IPS-18a (cell line): ENCODE data around the gene HNF1B.

Source experiments
- H3K27ac ChIP-seq: one replicate; pipeline ENCODE4 v1.5.1; 2013; ENCODE audit warnings: low read length
- H3K27me3 ChIP-seq: one replicate; pipeline ENCODE4 v1.6.1; 2013; ENCODE audit warnings: mild to moderate bottlenecking, low read length; ENCODE audit not compliant: control insufficient read depth, insufficient read depth
- H3K36me3 ChIP-seq: one replicate; pipeline ENCODE4 v1.6.1; 2013; ENCODE audit warnings: low read depth, low read length; ENCODE audit not compliant: control insufficient read depth
- H3K4me1 ChIP-seq: one replicate; pipeline ENCODE4 v1.6.1; 2013; ENCODE audit warnings: low read depth, low read length; ENCODE audit not compliant: control insufficient read depth
- H3K4me3 ChIP-seq: one replicate; pipeline ENCODE4 v1.5.1; 2013; ENCODE audit warnings: low read length
- H3K9ac ChIP-seq: one replicate; pipeline ENCODE4 v1.6.1; 2013; ENCODE audit warnings: mild to moderate bottlenecking, low read length, moderate library complexity
- H3K9me3 ChIP-seq: one replicate; pipeline ENCODE4 v1.6.1; 2013; ENCODE audit warnings: low read depth, low read length; ENCODE audit not compliant: control insufficient read depth

The HNF1B gene

DNA sequence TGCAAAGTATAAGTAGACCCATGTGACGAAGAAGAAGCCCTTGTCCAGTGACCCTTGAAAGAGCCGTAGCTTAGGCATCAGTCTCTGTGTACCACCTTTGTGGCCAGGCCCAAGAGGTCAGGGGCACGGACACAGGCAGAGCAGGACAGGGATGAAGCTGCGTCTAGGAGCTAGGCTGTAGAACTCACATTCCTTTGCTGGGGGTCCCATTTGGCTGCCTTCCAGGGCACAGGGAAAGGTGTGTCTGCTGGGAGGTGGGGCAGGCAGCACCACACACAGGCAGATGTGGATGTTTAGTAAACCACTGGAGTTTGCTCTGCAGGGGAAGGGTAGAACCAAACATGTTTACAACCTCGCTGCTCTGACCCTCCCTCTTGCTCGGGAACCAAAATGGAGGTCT is 33.7 kb downstream of the HNF1B start:
- Histone ChIP-seq H3K27ac (peak overlapping the region; percentile 68), H3K4me1 (peaks cover 9% of the 10 kb centered on the region), H3K9ac (peak overlapping the region; percentile 37), H3K4me3 (no peak overlapping the region), H3K27me3 (no peaks in the 10 kb centered on the region), H3K9me3 (no peaks in the 10 kb centered on the region), H3K36me3 (no peaks in the 10 kb centered on the region)

GRCh38 chr17:37710344-37710886 is 34.4 kb downstream of the HNF1B start:
- no peaks in the 10 kb centered on the region for H3K27me3 ChIP-seq
- H3K36me3 ChIP-seq, result no peaks in the 10 kb centered on the region
- no peak overlapping the region for H3K4me3 ChIP-seq
- H3K9ac ChIP-seq, result peak overlapping the region; percentile 37
- peak overlapping the region; percentile 68 for H3K27ac ChIP-seq
- peaks cover 9% of the 10 kb centered on the region for H3K4me1 ChIP-seq
- H3K9me3 ChIP-seq, result no peaks in the 10 kb centered on the region

- H3K27me3 ChIP-seq, result no peaks in the 10 kb centered on the region
- no peaks in the 10 kb centered on the region for H3K36me3 ChIP-seq
- no peak overlapping the region for H3K27ac ChIP-seq
- no peak overlapping the region for H3K9ac ChIP-seq
- H3K4me1 ChIP-seq, result peaks cover 9% of the 10 kb centered on the region
- no peaks in the 10 kb centered on the region for H3K9me3 ChIP-seq
- H3K4me3 ChIP-seq, result no peak overlapping the region
Measured at GRCh38 chr17:37708616-37709212, 36.1 kb downstream of the HNF1B start.

DNA sequence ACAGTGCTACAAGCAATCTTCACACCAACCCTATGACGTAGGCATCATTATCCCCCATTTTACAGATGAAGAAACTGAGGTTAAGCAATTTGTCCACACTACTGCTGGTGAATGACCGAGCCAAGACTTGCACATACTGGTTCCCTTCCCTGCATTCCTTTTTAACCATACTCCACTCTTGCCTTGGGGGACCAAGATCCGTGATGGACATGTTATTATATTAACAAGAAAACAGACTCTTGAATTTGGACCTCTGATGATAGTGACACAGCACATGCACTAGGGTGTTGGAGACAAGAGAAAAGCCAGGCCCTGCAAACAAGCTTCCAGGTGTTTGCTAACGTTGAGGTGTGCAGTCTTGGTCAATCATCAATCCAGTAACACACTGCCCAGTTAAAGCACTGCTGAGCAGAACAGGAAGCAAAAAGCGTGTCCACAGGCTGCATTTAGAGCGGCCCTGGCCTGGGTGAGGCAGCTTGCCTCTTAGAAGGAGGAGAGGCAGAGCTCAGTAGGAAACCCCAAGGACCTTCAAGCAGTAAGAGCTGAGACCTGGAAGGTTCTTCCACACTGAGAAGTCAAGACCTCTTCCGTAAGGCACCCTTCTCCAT is 36.7 kb downstream of the HNF1B start:
- no peak overlapping the region for H3K4me3 ChIP-seq

GRCh38 chr17:37706446-37706845 is 38.4 kb downstream of the HNF1B start:
- no peaks in the 10 kb centered on the region for H3K36me3 ChIP-seq
- H3K27me3 ChIP-seq, result no peaks in the 10 kb centered on the region
- H3K4me3 ChIP-seq, result no peak overlapping the region
- H3K9me3 ChIP-seq, result no peaks in the 10 kb centered on the region
- H3K4me1 ChIP-seq, result peaks cover 9% of the 10 kb centered on the region
- H3K9ac ChIP-seq, result no peak overlapping the region
- no peak overlapping the region for H3K27ac ChIP-seq

More for the DNA sequence above, 36.7 kb downstream of the HNF1B start:
- no peak overlapping the region for H3K27ac ChIP-seq
- no peak overlapping the region for H3K9ac ChIP-seq
- no peaks in the 10 kb centered on the region for H3K9me3 ChIP-seq
- H3K27me3 ChIP-seq, result no peaks in the 10 kb centered on the region
- no peaks in the 10 kb centered on the region for H3K36me3 ChIP-seq
- H3K4me1 ChIP-seq, result peaks cover 9% of the 10 kb centered on the region

DNA sequence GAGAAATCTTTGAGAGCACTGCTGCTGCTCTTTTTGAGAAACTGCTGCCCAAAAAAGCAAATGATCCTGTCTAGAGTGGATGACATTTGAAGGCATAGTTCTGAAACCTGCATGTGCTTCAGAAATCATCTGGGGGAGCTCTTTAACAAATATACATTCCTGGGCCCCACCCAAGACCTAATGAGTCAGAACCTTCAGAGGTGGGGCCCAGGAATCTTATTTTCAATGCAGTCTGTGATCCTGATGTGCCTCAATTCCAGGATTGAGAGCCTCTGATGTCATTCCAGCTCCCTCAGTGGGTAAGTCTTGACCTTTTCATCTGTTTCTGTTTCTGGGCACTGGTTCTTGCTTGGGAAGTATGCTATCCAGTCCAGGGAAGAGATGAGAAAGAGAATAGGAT is 42.3 kb downstream of the HNF1B start:
- no peaks in the 10 kb centered on the region for H3K9me3 ChIP-seq
- no peaks in the 10 kb centered on the region for H3K36me3 ChIP-seq
- H3K4me3 ChIP-seq, result no peak overlapping the region
- no peak overlapping the region for H3K27ac ChIP-seq
- H3K9ac ChIP-seq, result no peak overlapping the region
- H3K27me3 ChIP-seq, result no peaks in the 10 kb centered on the region
- H3K4me1 ChIP-seq, result no peaks in the 10 kb centered on the region

DNA sequence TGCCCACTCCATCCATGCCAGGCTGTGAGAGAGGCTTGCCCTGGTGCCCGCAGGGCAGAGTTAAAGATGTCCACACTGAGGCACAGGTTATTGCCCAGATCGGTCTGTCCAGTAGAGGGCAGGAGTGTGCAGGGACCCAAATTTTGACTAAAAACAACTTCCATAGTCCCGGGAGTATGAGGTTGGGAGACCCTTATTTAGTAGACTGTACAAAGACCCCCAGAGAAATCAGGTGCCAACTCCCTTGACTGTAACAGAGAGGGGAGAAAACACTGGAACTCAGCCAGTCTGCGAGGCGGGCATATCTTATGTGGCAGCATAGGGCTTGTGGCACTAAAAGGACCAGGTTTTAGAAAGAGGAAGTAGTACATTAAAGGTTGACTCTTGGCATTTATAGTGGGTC is 43.4 kb downstream of the HNF1B start:
- no peak overlapping the region for H3K9ac ChIP-seq
- no peak overlapping the region for H3K27ac ChIP-seq
- no peaks in the 10 kb centered on the region for H3K36me3 ChIP-seq
- H3K27me3 ChIP-seq, result no peaks in the 10 kb centered on the region
- no peak overlapping the region for H3K4me3 ChIP-seq
- H3K4me1 ChIP-seq, result no peaks in the 10 kb centered on the region
- no peaks in the 10 kb centered on the region for H3K9me3 ChIP-seq

DNA sequence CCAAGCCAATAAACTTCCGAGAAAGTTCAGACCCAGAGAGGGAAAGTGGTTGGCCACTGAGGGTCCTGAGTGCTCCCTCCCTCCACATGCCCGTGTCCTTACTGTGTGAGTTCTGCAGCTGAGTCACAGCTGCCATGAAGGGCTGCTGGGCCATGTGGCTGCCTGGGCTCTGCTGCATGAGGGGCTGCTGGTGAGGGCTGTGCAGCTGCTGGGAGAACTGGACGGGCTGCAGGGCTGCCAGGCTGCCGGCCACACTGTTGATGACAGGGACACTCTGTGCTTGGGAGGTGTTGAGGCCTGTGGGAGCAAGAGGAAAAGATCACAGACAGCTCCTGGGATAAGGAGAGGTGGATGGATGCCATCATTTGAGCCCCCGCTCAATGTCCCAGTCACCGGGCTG is 44.0 kb downstream of the HNF1B start:
- no peaks in the 10 kb centered on the region for H3K4me1 ChIP-seq

GRCh38 chr17:37699285-37699973 is 45.4 kb downstream of the HNF1B start:
- H3K27ac ChIP-seq, result no peak overlapping the region
- no peaks in the 10 kb centered on the region for H3K4me1 ChIP-seq
- no peaks in the 10 kb centered on the region for H3K9me3 ChIP-seq
- H3K4me3 ChIP-seq, result no peak overlapping the region
- H3K9ac ChIP-seq, result no peak overlapping the region
- no peaks in the 10 kb centered on the region for H3K36me3 ChIP-seq
- H3K27me3 ChIP-seq, result no peaks in the 10 kb centered on the region

More for the DNA sequence above, 44.0 kb downstream of the HNF1B start:
- no peak overlapping the region for H3K27ac ChIP-seq
- H3K27me3 ChIP-seq, result no peaks in the 10 kb centered on the region
- H3K4me3 ChIP-seq, result no peak overlapping the region
- H3K36me3 ChIP-seq, result no peaks in the 10 kb centered on the region
- H3K9me3 ChIP-seq, result no peaks in the 10 kb centered on the region
- H3K9ac ChIP-seq, result no peak overlapping the region

DNA sequence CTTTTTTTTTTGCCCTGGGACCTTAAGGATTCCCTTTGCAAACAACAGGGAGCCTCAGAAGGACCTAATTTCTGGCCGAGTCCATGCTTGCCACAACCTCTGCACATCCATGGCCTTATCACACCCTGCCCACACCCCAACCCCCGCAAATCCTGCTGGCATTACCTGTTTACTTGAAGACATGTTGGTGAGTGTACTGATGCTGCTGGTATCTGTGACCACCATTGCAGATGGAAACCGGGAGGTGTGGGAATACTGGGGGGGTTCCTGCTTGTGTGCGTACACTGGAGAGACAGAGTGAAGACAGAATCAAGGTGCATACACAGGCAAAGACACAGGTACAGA is 46.0 kb downstream of the HNF1B start:
- H3K27me3 ChIP-seq, result no peaks in the 10 kb centered on the region
- H3K27ac ChIP-seq, result no peak overlapping the region
- H3K4me1 ChIP-seq, result no peaks in the 10 kb centered on the region
- H3K9ac ChIP-seq, result no peak overlapping the region
- H3K36me3 ChIP-seq, result no peaks in the 10 kb centered on the region
- no peaks in the 10 kb centered on the region for H3K9me3 ChIP-seq
- H3K4me3 ChIP-seq, result no peak overlapping the region

DNA sequence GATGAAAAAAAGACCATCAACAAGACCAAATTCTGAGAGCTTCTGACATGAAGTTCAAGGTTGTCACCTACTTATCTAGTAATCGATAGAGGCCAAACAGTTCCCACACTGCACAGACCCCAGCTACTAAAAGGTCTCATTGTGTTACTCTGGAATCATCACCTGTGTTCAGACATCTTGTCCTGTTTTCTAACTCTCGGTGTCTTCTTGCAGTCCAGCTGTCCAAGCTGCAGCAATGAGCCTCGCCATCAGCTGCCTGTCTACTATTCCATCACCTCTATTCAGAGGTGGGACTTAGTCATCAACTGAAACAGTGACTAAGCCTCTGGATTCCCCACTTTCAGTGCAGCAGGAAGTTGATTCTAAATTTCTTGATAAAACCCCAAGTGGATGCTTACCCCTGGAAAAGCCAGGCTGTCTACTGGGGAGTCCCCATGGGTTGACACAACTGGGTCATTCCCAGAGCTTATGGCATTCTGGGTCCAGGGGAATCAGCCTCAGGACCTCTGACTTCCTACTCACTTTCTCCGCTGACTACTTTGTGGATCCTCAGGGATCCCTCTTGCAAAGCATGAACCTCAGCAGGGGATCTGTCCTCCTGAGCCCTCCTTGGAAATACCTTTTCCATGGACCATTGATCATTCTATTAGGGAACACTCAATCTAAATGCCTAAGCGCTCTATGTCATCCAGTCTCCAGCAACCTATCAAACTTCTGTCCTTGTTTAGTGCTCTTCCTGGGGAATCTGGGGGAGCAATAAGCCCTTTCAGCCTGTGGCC is 46.5 kb downstream of the HNF1B start:
- Histone ChIP-seq H3K27ac (no peak overlapping the region), H3K9ac (no peak overlapping the region), H3K36me3 (no peaks in the 10 kb centered on the region), H3K27me3 (no peaks in the 10 kb centered on the region), H3K4me1 (no peaks in the 10 kb centered on the region), H3K4me3 (no peak overlapping the region), H3K9me3 (no peaks in the 10 kb centered on the region)
